K562 treated with DMSO at 1 percent for 24 hours (cell line): ENCODE results near the gene LANCL1. TPM values are rescaled to one million over a fixed set of nuclear protein-coding genes. Genes with fewer than 3 reads are reported as not detected.

Experiments
- total RNA-seq: library from RNA; unstranded; fragments of 300-600 nt; gene quantifications from 2 replicates; pipeline ENCODE4 v1.2.3, GENCODE V29; 2022; ENCODE audit warnings: low read depth; ENCODE audit not compliant: insufficient read depth

Gene LANCL1, protein sequence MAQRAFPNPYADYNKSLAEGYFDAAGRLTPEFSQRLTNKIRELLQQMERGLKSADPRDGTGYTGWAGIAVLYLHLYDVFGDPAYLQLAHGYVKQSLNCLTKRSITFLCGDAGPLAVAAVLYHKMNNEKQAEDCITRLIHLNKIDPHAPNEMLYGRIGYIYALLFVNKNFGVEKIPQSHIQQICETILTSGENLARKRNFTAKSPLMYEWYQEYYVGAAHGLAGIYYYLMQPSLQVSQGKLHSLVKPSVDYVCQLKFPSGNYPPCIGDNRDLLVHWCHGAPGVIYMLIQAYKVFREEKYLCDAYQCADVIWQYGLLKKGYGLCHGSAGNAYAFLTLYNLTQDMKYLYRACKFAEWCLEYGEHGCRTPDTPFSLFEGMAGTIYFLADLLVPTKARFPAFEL
- total RNA-seq: 18.7 and 19.6 TPM in 2 replicates

DNA sequence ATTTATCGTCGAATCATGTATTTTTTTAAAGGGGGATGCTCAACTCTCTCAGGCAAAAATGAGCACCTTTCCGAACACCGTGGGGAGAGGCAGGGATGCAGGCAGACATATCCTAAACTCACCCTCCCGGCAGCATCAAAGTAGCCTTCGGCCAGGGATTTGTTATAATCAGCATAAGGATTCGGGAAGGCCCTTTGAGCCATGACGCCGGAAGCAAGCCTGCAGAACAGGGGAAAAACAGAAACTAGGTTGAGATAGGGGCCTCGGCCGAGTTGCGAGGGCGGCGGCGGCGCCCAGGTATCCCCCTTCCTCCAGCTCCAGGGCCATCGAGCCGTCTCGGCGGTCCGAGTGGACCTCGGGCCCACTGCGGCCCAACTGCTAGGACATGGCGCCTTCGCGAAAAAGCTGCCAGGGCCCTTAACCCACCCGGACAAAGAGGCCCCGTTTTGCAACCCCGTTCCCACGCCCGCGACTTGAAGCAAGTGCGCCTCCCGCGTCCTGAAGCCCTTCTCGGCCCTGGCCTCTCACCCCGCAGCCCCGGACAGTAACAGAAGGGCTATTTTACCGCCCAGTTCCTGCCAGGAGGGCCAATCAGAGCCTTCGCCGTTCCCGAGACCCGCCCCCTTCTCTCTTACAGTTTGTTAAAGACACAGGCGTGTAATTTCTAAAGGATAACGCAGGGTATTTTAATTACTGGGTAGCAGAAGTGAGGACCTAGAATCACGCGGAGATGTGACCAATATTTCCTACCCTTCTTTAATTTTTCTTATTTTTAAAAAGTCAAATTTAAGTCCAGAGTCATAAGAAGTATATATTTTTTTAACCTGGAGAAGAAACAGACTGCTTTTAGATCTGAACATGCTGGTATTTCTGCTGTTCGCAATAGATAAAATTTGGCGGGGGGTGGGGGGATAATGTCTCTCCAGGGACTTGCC, at the start of gene LANCL1:
Gene LANCL1 (minus strand): TSS at position 566 of the 935 bp plus-strand sequence. CDS start 363 bp downstream, at position 203.

Other genes with a start within 250 kb of the LANCL1 start
- gene MYL1, start 161.6 kb downstream of the LANCL1 start, total RNA-seq: not detected in 2 replicates
- gene CPS1, start 79.8 kb upstream of the LANCL1 start, total RNA-seq: 4.2 and 8.7 TPM in 2 replicates